ENCODE data around the gene ANO2. TPM values are rescaled to one million over a fixed set of nuclear protein-coding genes. Genes with fewer than 3 reads are reported as not detected.

ANO2 gene
- total and polyA plus RNA-seq, 8 donors: 0.44 to 16.9 (median 3.8) TPM; not detected in 1

DNA sequence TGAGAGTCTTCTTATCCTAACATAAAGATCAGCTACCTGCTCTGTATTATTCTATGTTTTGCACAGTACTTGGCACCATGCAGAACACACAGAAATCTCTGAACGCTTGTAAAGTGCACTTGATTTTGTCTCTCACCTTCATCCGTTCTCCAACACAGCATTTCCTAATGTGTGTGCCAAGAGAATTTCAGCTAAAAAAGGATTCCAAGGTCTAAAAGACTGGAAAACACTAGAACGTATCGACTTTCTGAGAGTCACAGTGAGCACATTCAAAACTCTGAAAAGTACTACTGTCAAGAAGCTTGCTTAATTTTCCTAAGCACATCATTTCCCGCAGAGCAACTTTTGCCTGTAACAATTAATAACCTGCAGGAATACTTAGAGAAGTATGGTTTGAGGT lies 211.1 kb downstream of the ANO2 start:
- DNase-seq: no peak
- intact Hi-C loops (cut with DNase I; ENCODE audit: low total_unique reads): no loop called here
- H3K4me1 ChIP-seq: no peaks in the 10 kb centered on the region
- TF ChIP-seq POLR2A (IDR thresholded peaks at IDR 0.05) (no peak), POLR2AphosphoS5 (IDR thresholded peaks at IDR 0.05) (no peak), EP300 (IDR thresholded peaks at IDR 0.05) (no peak)
- TF ChIP-seq, protein P1, sequence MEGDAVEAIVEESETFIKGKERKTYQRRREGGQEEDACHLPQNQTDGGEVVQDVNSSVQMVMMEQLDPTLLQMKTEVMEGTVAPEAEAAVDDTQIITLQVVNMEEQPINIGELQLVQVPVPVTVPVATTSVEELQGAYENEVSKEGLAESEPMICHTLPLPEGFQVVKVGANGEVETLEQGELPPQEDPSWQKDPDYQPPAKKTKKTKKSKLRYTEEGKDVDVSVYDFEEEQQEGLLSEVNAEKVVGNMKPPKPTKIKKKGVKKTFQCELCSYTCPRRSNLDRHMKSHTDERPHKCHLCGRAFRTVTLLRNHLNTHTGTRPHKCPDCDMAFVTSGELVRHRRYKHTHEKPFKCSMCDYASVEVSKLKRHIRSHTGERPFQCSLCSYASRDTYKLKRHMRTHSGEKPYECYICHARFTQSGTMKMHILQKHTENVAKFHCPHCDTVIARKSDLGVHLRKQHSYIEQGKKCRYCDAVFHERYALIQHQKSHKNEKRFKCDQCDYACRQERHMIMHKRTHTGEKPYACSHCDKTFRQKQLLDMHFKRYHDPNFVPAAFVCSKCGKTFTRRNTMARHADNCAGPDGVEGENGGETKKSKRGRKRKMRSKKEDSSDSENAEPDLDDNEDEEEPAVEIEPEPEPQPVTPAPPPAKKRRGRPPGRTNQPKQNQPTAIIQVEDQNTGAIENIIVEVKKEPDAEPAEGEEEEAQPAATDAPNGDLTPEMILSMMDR (IDR thresholded peaks at IDR 0.05): no peak
- H3K36me3 ChIP-seq: no peaks in the 10 kb centered on the region
- H3K4me3 ChIP-seq: no peak overlapping the region
- no peak overlapping the region for H3K27ac ChIP-seq
- H3K9me3 ChIP-seq: no peaks in the 10 kb centered on the region
- no peaks in the 10 kb centered on the region for H3K27me3 ChIP-seq
- WGBS, 5 donors: 89 to 93% (median 91%) methylated on average over 5 of the region's 5 CpGs

DNA sequence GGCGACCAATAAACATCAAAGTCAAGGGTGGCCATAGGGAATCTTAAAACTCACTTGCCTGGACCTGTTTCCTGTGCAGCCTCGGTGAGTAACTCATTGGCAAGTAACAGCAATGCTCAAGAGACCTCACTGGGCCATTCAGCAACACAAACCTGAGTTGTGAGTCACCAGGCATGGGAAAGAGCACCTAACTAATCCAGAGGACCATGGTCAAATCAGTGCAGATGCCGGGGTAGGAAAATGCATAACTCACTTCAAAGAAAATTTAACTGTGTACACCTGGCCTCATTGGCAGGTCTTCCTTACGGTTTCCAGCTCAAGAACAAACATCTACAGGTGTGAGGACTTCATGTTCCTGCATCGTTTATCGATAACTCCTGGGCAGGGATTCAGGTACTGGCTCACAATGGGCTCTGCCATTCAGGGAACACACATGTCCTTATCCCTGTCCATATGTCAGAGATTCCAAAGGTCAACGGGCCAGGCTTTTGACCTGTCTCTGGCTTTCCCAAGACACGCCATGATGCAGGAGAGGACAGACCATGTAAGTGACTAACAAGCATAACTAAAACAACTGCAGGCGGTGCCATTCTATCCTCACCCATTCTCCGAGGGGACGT lies 211.8 kb downstream of the ANO2 start:
- DNase-seq: peak in 1 of 2 donors; percentile 56
- WGBS, 5 donors: 70 to 81% (median 76%) methylated on average over 11 of the region's 11 CpGs
- H3K36me3 ChIP-seq: no peaks in the 10 kb centered on the region
- intact Hi-C loops (cut with DNase I; ENCODE audit: low total_unique reads): no loop called here
- H3K9me3 ChIP-seq: no peaks in the 10 kb centered on the region
- H3K27me3 ChIP-seq: no peaks in the 10 kb centered on the region
- H3K4me3 ChIP-seq: no peak overlapping the region
- no peaks in the 10 kb centered on the region for H3K4me1 ChIP-seq
- H3K27ac ChIP-seq: peak overlapping the region in 4 of 5 donors; percentile 4 to 47 (median 18)
- TF ChIP-seq, protein P1 (IDR thresholded peaks at IDR 0.05): no peak
- TF ChIP-seq POLR2AphosphoS5 (IDR thresholded peaks at IDR 0.05) (no peak), EP300 (IDR thresholded peaks at IDR 0.05) (no peak), POLR2A (IDR thresholded peaks at IDR 0.05) (no peak)

DNA sequence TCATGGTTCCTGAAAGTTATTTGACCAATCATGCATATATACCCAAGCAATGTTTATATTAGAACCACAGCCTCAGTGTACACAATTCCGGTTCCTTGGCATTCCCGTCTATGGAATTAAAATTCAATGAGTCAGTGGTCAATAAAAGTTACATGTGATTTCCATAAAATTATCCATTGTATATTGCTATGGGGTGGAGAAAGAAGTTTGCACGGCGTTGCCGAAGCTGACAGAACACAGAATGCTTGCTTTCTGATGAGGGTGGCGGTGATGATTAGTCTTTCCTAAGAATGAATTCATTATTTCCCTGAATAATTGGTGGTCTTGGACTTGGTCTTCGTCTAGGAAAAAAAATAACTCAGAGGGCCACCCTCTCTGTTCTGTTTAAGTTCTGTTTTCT lies 214.1 kb downstream of the ANO2 start:
- 89 to 93% (median 90%) methylated on average over 7 of the region's 7 CpGs for WGBS, 5 donors
- no peaks in the 10 kb centered on the region for H3K4me1 ChIP-seq
- no peak overlapping the region for H3K27ac ChIP-seq
- H3K36me3 ChIP-seq: no peaks in the 10 kb centered on the region
- TF ChIP-seq POLR2A (IDR thresholded peaks at IDR 0.05): no peak
- no peak for TF ChIP-seq EP300 (IDR thresholded peaks at IDR 0.05)
- TF ChIP-seq, protein P1 (IDR thresholded peaks at IDR 0.05): no peak
- no peak for TF ChIP-seq POLR2AphosphoS5 (IDR thresholded peaks at IDR 0.05)
- DNase-seq: no peak
- H3K27me3 ChIP-seq: no peaks in the 10 kb centered on the region
- intact Hi-C loops (cut with DNase I; ENCODE audit: low total_unique reads): no loop called here
- no peaks in the 10 kb centered on the region for H3K9me3 ChIP-seq
- no peak overlapping the region for H3K4me3 ChIP-seq

DNA sequence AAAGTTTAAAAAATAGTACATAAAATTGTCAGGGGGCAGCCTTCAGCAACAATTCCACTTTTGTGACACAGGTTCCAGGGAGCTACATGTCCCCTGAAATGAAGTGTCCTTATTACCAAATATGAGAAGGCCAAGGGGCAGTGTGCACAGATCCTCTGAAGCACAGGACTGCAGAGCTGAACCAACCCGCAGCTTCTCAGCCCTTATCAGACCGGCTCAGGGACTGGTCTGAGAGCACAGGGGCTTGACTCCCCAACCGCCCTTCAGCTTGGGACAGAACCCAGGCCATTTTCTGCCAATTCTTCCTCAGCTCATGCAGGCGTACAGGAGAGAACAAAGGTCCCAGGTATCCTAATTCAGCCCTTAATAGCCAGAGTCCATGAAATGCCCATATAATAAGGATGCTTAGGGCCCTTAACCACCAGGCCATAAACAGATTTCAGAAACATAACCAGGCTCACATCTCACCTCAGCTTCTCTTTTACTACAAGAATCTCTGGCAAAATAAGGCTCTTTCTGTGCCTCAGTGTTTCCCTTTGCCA lies 221.3 kb downstream of the ANO2 start:
- Histone ChIP-seq H3K36me3 (no peaks in the 10 kb centered on the region), H3K27me3 (no peaks in the 10 kb centered on the region), H3K9me3 (no peaks in the 10 kb centered on the region), H3K4me1 (peaks cover 0 to 15% (median 6%) of the 10 kb centered on the region in 4 donors), H3K4me3 (no peak overlapping the region), H3K27ac (no peak overlapping the region)
- WGBS, 5 donors: 76 to 88% (median 86%) methylated on average over 4 of the region's 4 CpGs
- intact Hi-C loops (cut with DNase I; ENCODE audit: low total_unique reads): no loop called here
- no peak for DNase-seq
- TF ChIP-seq POLR2AphosphoS5 (IDR thresholded peaks at IDR 0.05) (no peak), EP300 (IDR thresholded peaks at IDR 0.05) (no peak), POLR2A (IDR thresholded peaks at IDR 0.05) (no peak)
- TF ChIP-seq, protein P1 (IDR thresholded peaks at IDR 0.05): no peak

Data from stomach (tissue), 9 donors.